ENCODE results near the gene ST7.

ST7 gene

DNA sequence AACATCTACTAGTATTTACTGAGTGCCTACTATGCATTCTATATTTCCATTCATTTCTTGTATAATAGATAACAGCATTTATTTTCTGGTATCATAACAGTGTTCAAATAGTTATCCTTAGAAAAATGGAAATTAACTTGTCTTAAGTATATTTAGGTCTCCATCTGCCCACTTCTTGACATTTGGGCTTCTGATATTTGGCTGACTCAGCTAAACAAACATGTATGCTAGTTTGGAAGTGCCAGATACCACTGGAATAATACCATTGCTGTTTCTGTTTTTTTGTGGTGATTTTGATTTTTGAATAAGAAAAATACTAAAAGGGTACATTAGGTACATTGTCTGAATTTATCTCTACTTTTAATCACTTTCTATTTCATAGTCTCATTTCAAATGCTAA lies 169.2 kb downstream of the ST7 start:
- Histone ChIP-seq H3K36me3 (peaks cover 6% of the 10 kb centered on the region; the same call in 1 of the 2 replicates), H3K4me3 (ENCODE audit: low read depth, low read length) (no peak overlapping the region), H3K9me3 (no peaks in the 10 kb centered on the region), H3K27me3 (no peaks in the 10 kb centered on the region), H3K4me1 (peaks cover 22% of the 10 kb centered on the region)
- TF ChIP-seq CTCF (IDR thresholded peaks at IDR 0.05; ENCODE audit: low read depth, low read length), result no peak
- no peak for DNase-seq

- TF ChIP-seq CTCF (IDR thresholded peaks at IDR 0.05; ENCODE audit: low read depth, low read length), result no peak
- Histone ChIP-seq H3K4me3 (ENCODE audit: low read depth, low read length) (no peak overlapping the region), H3K27me3 (no peaks in the 10 kb centered on the region), H3K4me1 (peaks cover 22% of the 10 kb centered on the region), H3K9me3 (no peaks in the 10 kb centered on the region), H3K36me3 (peaks cover 6% of the 10 kb centered on the region; the same call in 1 of the 2 replicates)
- no peak for DNase-seq
Observed at GRCh38 chr7:117123311-117123926, 170.1 kb downstream of the ST7 start.

- TF ChIP-seq CTCF (IDR thresholded peaks at IDR 0.05; ENCODE audit: low read depth, low read length), result no peak
- peaks cover 6% of the 10 kb centered on the region; the same call in 1 of the 2 replicates for H3K36me3 ChIP-seq
- H3K4me3 ChIP-seq (ENCODE audit: low read depth, low read length), result no peak overlapping the region
- DNase-seq, result peak; percentile 76
- no peaks in the 10 kb centered on the region for H3K9me3 ChIP-seq
- peaks cover 22% of the 10 kb centered on the region for H3K4me1 ChIP-seq
- no peaks in the 10 kb centered on the region for H3K27me3 ChIP-seq
Observed at GRCh38 chr7:117124591-117125220, 171.4 kb downstream of the ST7 start.

- H3K4me1 ChIP-seq, result peaks cover 22% of the 10 kb centered on the region
- H3K4me3 ChIP-seq (ENCODE audit: low read depth, low read length), result no peak overlapping the region
- TF ChIP-seq CTCF (IDR thresholded peaks at IDR 0.05; ENCODE audit: low read depth, low read length), result no peak
- no peaks in the 10 kb centered on the region; the same call in none of the 2 replicates for H3K36me3 ChIP-seq
- no peaks in the 10 kb centered on the region for H3K9me3 ChIP-seq
- H3K27me3 ChIP-seq, result no peaks in the 10 kb centered on the region
- no peak for DNase-seq
Observed at GRCh38 chr7:117126676-117127075, 173.4 kb downstream of the ST7 start.

- peaks cover 22% of the 10 kb centered on the region for H3K4me1 ChIP-seq
- no peaks in the 10 kb centered on the region for H3K9me3 ChIP-seq
- H3K36me3 ChIP-seq, result peaks cover 5% of the 10 kb centered on the region
- TF ChIP-seq CTCF (IDR thresholded peaks at IDR 0.05; ENCODE audit: low read depth, low read length), result peak; percentile 73
- H3K4me3 ChIP-seq (ENCODE audit: low read depth, low read length), result no peak overlapping the region
- DNase-seq, result peak; percentile 60
- no peaks in the 10 kb centered on the region for H3K27me3 ChIP-seq
Observed at GRCh38 chr7:117127585-117128168, 174.4 kb downstream of the ST7 start.

GRCh38 chr7:117129521-117129955 lies 176.2 kb downstream of the ST7 start:
- Histone ChIP-seq H3K36me3 (peaks cover 10% of the 10 kb centered on the region), H3K9me3 (no peaks in the 10 kb centered on the region), H3K4me1 (peaks cover 10% of the 10 kb centered on the region), H3K4me3 (ENCODE audit: low read depth, low read length) (no peak overlapping the region), H3K27me3 (no peaks in the 10 kb centered on the region)
- TF ChIP-seq CTCF (IDR thresholded peaks at IDR 0.05; ENCODE audit: low read depth, low read length), result no peak
- DNase-seq, result no peak

Data from BE2C (cell line).